SK-N-SH (cell line): ENCODE measurements around the gene TFDP2.

Experiments used
- EP300 ChIP-seq, 2 experiments: IDR thresholded peaks; 2 replicates each; pipeline versions ENCODE4 v1.4.0 to v1.6.1; 2012; ENCODE audit warnings: borderline replicate concordance in 1 of 2, low read depth in 1 of 2, low read length in 1 of 2
- GABPA ChIP-seq: IDR thresholded peaks from 2 replicates; pipeline ENCODE4 v1.4.0; 2012; ENCODE audit warnings: low read depth, mild to moderate bottlenecking
- JUND ChIP-seq: IDR thresholded peaks from 2 replicates; pipeline ENCODE4 v1.4.0; 2012
- MXI1 ChIP-seq: IDR thresholded peaks from 2 replicates; pipeline ENCODE4 v1.6.1; 2012; ENCODE audit warnings: mild to moderate bottlenecking, low read depth, low read length, improper control_type of control experiment
- NFIC ChIP-seq: IDR thresholded peaks from 2 replicates; pipeline ENCODE4 v1.4.0; 2012; ENCODE audit warnings: borderline replicate concordance
- POLR2AphosphoS5 ChIP-seq: IDR thresholded peaks from 2 replicates; pipeline ENCODE4 v1.6.1; 2012; ENCODE audit warnings: low read depth, low read length
- RAD21 ChIP-seq: IDR thresholded peaks from 2 replicates; pipeline ENCODE4 v1.6.1; 2012; ENCODE audit warnings: mild to moderate bottlenecking, low read length
- RCOR1 ChIP-seq: fragments of 150-350 bp; IDR thresholded peaks from 2 replicates; pipeline ENCODE4 v1.6.1; 2017; ENCODE audit warnings: antibody characterized with exemption, low read length
- RFX5 ChIP-seq: IDR thresholded peaks from 2 replicates; pipeline ENCODE4 v1.6.1; 2012; ENCODE audit warnings: mild to moderate bottlenecking, improper control_type of control experiment, low read length
- RXRA ChIP-seq: IDR thresholded peaks from 2 replicates; pipeline ENCODE4 v1.4.0; 2012; ENCODE audit warnings: low read depth, mild to moderate bottlenecking, borderline replicate concordance
- YY1 ChIP-seq: IDR thresholded peaks from 2 replicates; pipeline ENCODE4 v1.4.0; 2012; ENCODE audit warnings: low read depth, mild to moderate bottlenecking
- TF ChIP-seq, protein P1 (sequence below): fragments of 200-600 bp; sonication (generic); IDR thresholded peaks from 2 replicates; pipeline ENCODE4 v1.6.1; 2017; ENCODE audit warnings: antibody characterized with exemption, mild to moderate bottlenecking, moderate library complexity
- TF ChIP-seq, protein P2 (sequence below): IDR thresholded peaks from 2 replicates; pipeline ENCODE4 v1.6.1; 2012; ENCODE audit warnings: mild to moderate bottlenecking, low read depth, low read length, moderate library complexity

DNA sequence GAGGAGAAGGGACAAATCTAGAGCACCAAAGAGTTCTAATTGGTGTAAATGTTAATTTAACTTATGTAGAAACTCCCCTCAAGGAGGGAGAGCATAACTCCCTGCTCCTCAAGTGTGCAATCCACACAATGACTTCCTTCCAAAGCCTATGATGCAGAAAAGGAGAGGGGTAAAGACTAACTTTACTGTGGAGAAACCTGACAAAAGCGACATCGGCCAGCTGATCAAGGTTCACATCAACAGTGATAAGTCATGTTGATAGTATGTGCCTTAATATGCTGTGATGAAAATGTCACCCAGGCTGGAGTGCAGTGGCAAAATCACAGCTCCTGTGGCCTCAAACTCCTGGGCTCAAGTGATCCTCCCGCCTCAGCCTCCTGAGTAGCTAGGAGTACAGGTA is 76.5 kb downstream of the TFDP2 start:
- TF ChIP-seq, protein P1, sequence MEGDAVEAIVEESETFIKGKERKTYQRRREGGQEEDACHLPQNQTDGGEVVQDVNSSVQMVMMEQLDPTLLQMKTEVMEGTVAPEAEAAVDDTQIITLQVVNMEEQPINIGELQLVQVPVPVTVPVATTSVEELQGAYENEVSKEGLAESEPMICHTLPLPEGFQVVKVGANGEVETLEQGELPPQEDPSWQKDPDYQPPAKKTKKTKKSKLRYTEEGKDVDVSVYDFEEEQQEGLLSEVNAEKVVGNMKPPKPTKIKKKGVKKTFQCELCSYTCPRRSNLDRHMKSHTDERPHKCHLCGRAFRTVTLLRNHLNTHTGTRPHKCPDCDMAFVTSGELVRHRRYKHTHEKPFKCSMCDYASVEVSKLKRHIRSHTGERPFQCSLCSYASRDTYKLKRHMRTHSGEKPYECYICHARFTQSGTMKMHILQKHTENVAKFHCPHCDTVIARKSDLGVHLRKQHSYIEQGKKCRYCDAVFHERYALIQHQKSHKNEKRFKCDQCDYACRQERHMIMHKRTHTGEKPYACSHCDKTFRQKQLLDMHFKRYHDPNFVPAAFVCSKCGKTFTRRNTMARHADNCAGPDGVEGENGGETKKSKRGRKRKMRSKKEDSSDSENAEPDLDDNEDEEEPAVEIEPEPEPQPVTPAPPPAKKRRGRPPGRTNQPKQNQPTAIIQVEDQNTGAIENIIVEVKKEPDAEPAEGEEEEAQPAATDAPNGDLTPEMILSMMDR, result no peak
- TF ChIP-seq RXRA (no peak), MXI1 (no peak), RCOR1 (no peak), EP300 (IDR thresholded peaks at IDR 0.05; ENCODE audit: borderline replicate concordance in 1 of 2, low read depth in 1 of 2, low read length in 1 of 2) (no peak), RAD21 (no peak), GABPA (no peak), JUND (no peak), NFIC (no peak), YY1 (no peak), POLR2AphosphoS5 (no peak), RFX5 (no peak)
- TF ChIP-seq, protein P2, sequence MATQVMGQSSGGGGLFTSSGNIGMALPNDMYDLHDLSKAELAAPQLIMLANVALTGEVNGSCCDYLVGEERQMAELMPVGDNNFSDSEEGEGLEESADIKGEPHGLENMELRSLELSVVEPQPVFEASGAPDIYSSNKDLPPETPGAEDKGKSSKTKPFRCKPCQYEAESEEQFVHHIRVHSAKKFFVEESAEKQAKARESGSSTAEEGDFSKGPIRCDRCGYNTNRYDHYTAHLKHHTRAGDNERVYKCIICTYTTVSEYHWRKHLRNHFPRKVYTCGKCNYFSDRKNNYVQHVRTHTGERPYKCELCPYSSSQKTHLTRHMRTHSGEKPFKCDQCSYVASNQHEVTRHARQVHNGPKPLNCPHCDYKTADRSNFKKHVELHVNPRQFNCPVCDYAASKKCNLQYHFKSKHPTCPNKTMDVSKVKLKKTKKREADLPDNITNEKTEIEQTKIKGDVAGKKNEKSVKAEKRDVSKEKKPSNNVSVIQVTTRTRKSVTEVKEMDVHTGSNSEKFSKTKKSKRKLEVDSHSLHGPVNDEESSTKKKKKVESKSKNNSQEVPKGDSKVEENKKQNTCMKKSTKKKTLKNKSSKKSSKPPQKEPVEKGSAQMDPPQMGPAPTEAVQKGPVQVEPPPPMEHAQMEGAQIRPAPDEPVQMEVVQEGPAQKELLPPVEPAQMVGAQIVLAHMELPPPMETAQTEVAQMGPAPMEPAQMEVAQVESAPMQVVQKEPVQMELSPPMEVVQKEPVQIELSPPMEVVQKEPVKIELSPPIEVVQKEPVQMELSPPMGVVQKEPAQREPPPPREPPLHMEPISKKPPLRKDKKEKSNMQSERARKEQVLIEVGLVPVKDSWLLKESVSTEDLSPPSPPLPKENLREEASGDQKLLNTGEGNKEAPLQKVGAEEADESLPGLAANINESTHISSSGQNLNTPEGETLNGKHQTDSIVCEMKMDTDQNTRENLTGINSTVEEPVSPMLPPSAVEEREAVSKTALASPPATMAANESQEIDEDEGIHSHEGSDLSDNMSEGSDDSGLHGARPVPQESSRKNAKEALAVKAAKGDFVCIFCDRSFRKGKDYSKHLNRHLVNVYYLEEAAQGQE, result no peak
